HepG2 (cell line): ENCODE measurements around the gene RTEL1. TPM values are rescaled to one million over a fixed set of nuclear protein-coding genes. Genes with fewer than 3 reads are reported as not detected.

Experiments
- CC2D1A ChIP-seq: sonication (generic); formaldehyde crosslinking; IDR thresholded peaks from 2 replicates; pipeline ENCODE4 v1.8.1; 2023; ENCODE audit warnings: mild to moderate bottlenecking, missing genetic modification reagents
- CREB1 ChIP-seq, 2 experiments: fragments of 450-650 bp in 1 of 2; IDR thresholded peaks; 2 replicates each; pipeline ENCODE4 v1.6.1; 2016 to 2017; ENCODE audit warnings: control low read depth in 1 of 2, mild to moderate bottlenecking in 1 of 2, missing compliant biosample characterization in 1 of 2, missing genetic modification characterization in 1 of 2
- HHEX ChIP-seq: IDR thresholded peaks from 2 replicates; pipeline ENCODE4 v1.6.1; 2016; ENCODE audit warnings: control low read depth
- HNF4G ChIP-seq, 2 experiments: sonication (generic) in 1 of 2; formaldehyde crosslinking in 1 of 2; IDR thresholded peaks; 2 replicates each; pipeline versions ENCODE4 v1.4.0 to v1.6.1; 2011 to 2020; ENCODE audit warnings: borderline replicate concordance in 2 of 2, low read depth in 2 of 2, mild to moderate bottlenecking in 2 of 2, low read length in 1 of 2, missing genetic modification reagents in 1 of 2, moderate library complexity in 1 of 2
- JUNB ChIP-seq: sonication (generic); formaldehyde crosslinking; IDR thresholded peaks from 2 replicates; pipeline ENCODE4 v1.8.0; 2022; ENCODE audit warnings: missing genetic modification reagents, mild to moderate bottlenecking, borderline replicate concordance
- MBD4 ChIP-seq: IDR thresholded peaks from 2 replicates; pipeline ENCODE4 v1.6.1; 2012; ENCODE audit warnings: low read length, inconsistent platforms, borderline replicate concordance
- NBN ChIP-seq: fragments of 450-650 bp; conservative IDR thresholded peaks from 2 replicates; pipeline ENCODE4 v1.6.1; 2017
- RCOR2 ChIP-seq: IDR thresholded peaks from 2 replicates; pipeline ENCODE4 v1.6.1; 2016; ENCODE audit warnings: missing biosample characterization, missing genetic modification reagents
- SNRNP70 ChIP-seq: fragments of 200-400 bp; formaldehyde crosslinking; IDR thresholded peaks from 2 replicates; pipeline ENCODE4 v1.6.1; 2017; ENCODE audit warnings: mild to moderate bottlenecking, low read depth, low read length, moderate library complexity
- SSRP1 ChIP-seq: IDR thresholded peaks from 2 replicates; pipeline ENCODE4 v1.6.1; 2016; ENCODE audit warnings: control low read depth
- THYN1 ChIP-seq: sonication (generic); formaldehyde crosslinking; IDR thresholded peaks from 2 replicates; pipeline ENCODE4 v1.8.1; 2023; ENCODE audit warnings: low read depth, mild to moderate bottlenecking, moderate library complexity, missing genetic modification reagents, borderline replicate concordance
- TOPORS ChIP-seq: sonication (generic); formaldehyde crosslinking; IDR thresholded peaks from 2 replicates; pipeline ENCODE4 v1.8.0; 2023; ENCODE audit warnings: mild to moderate bottlenecking, missing genetic modification reagents
- ZFP1 ChIP-seq: IDR thresholded peaks from 2 replicates; pipeline ENCODE4 v1.6.1; 2016
- ZNF225 ChIP-seq: sonication (generic); formaldehyde crosslinking; IDR thresholded peaks from 2 replicates; pipeline ENCODE4 v1.4.0; 2020; ENCODE audit warnings: mild to moderate bottlenecking, missing genetic modification reagents
- ZNF335 ChIP-seq: sonication (generic); formaldehyde crosslinking; IDR thresholded peaks from 2 replicates; pipeline ENCODE4 v1.4.0; 2020; ENCODE audit warnings: missing genetic modification reagents
- ZNF616 ChIP-seq: sonication (generic); formaldehyde crosslinking; IDR thresholded peaks from 2 replicates; pipeline ENCODE4 v1.5.0; 2020; ENCODE audit warnings: low read depth, mild to moderate bottlenecking, missing genetic modification reagents
- polyA plus RNA-seq, 8 experiments: library from polyadenylated mRNA; depleted of rRNA in 3 of 8; stranded (reverse) in 7 of 8; unstranded in 1 of 8; fragments of >200 nt; fragmentation: Illumina TruSeq in 4 of 8; extraction: Trizol in 4 of 8; gene quantifications; 2 replicates each; pipeline versions ENCODE4 v1.2.1 to v1.2.3, GENCODE V29; 2011 to 2016; ENCODE audit warnings: low read depth in 4 of 8, missing spikeins in 1 of 8, mixed read lengths in 1 of 8; ENCODE audit not compliant: insufficient read depth in 1 of 8
- total RNA-seq, 5 experiments: library from RNA; depleted of rRNA; stranded (reverse); fragments of >200 nt; fragmentation: Illumina TruSeq; extraction: Trizol; gene quantifications; 2 replicates each; pipeline ENCODE4 v1.2.3, GENCODE V29; 2016; ENCODE audit warnings: low read depth in 1 of 5
- TF ChIP-seq, protein P1 (sequence below): sonication (generic); formaldehyde crosslinking; IDR thresholded peaks from 2 replicates; pipeline ENCODE4 v1.4.0; 2020; ENCODE audit warnings: missing genetic modification reagents, borderline replicate concordance
- TF ChIP-seq, protein P2 (sequence below), 2 experiments: fragments of 450-650 bp in 1 of 2; sonication (generic) in 1 of 2; formaldehyde crosslinking; IDR thresholded peaks; 2 replicates each; pipeline versions ENCODE4 v1.5.0 to v1.8.0; 2020 to 2022; ENCODE audit warnings: mild to moderate bottlenecking in 1 of 2, missing genetic modification reagents in 1 of 2
- TF ChIP-seq, protein P3 (sequence below): IDR thresholded peaks from 2 replicates; pipeline ENCODE4 v1.4.0; 2020; ENCODE audit warnings: mild to moderate bottlenecking, missing genetic modification reagents
- TF ChIP-seq, protein P4 (sequence below): sonication (generic); formaldehyde crosslinking; IDR thresholded peaks from 2 replicates; pipeline ENCODE4 v1.8.1; 2022; ENCODE audit warnings: low read depth, mild to moderate bottlenecking, missing genetic modification reagents

The RTEL1 gene
- total and polyA plus RNA-seq, 2 of the 13 experiments (the other 11 are each of a cell fraction or from before 2014, with no cell fraction given): 21.8 to 36.4 TPM

DNA sequence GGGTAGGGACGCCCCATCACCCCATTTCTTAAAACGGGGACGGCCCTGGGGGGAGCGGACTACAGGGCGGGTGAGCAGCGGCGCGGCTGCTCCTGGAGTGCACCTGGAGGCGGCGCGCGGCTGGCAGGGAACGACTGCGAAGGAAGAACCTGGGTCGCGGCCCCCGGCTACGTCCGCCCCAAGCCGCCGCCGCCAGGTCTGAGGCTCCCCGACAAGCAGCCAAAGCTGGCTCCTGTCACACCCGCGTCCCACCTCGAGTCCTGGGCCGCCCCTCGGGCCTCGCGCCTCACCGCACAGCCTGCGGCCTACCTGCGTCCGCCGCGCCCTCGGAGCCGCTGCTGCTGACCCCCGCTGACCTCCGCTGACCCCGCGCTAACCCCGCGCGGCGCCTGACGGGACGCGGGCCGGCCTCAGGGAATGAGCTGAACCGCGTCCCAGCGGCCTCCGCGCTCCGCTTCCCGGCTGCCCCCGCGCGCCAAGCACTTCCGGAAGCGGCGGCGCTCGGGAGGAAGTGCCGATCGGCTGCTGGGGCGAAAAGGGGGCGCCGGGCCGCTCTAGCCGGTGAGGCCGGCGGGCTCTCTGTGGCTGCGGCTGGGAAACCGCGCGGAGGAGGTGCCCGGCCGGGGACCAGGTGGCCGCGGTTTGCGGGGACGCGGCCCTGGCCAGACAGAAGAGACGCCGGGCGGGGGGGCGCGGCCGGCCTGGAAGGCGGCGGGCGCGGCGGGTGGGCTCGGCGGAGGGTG, 49.6 kb downstream of the RTEL1 start, which contains the start of the genes ARFRP1 and ZGPAT (continued):
- TF ChIP-seq, protein P1, sequence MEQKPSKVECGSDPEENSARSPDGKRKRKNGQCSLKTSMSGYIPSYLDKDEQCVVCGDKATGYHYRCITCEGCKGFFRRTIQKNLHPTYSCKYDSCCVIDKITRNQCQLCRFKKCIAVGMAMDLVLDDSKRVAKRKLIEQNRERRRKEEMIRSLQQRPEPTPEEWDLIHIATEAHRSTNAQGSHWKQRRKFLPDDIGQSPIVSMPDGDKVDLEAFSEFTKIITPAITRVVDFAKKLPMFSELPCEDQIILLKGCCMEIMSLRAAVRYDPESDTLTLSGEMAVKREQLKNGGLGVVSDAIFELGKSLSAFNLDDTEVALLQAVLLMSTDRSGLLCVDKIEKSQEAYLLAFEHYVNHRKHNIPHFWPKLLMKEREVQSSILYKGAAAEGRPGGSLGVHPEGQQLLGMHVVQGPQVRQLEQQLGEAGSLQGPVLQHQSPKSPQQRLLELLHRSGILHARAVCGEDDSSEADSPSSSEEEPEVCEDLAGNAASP (CRISPR knock-in tag): peak; percentile 98
- TF ChIP-seq, protein P2, sequence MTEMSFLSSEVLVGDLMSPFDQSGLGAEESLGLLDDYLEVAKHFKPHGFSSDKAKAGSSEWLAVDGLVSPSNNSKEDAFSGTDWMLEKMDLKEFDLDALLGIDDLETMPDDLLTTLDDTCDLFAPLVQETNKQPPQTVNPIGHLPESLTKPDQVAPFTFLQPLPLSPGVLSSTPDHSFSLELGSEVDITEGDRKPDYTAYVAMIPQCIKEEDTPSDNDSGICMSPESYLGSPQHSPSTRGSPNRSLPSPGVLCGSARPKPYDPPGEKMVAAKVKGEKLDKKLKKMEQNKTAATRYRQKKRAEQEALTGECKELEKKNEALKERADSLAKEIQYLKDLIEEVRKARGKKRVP (CRISPR knock-in tag; IDR thresholded peaks at IDR 0.05): peak in 1 of 2 experiments; percentile 82; a peak in 2 of 4 replicates
- TF ChIP-seq SSRP1 (CRISPR knock-in tag) (no peak), SNRNP70 (no peak), TOPORS (CRISPR knock-in tag) (peak; percentile 97), ZNF616 (CRISPR knock-in tag) (peak; percentile 97), NBN (no peak), RCOR2 (CRISPR knock-in tag) (no peak), ZNF225 (peak; percentile 95), THYN1 (CRISPR knock-in tag) (peak; percentile 95; the same call in 1 of the 2 replicates), ZFP1 (no peak; the same call in 1 of the 2 replicates), MBD4 (no peak), HNF4G (IDR thresholded peaks at IDR 0.05; ENCODE audit: borderline replicate concordance, low read depth, low read length) (peak; percentile 52; the same call in 1 of the 2 replicates), HNF4G (CRISPR knock-in tag; IDR thresholded peaks at IDR 0.05; ENCODE audit: borderline replicate concordance, low read depth) (peak; percentile 95), CREB1 (IDR thresholded peaks at IDR 0.05) (peak; percentile 22; the same call in 1 of the 2 replicates), CREB1 (CRISPR knock-in tag; IDR thresholded peaks at IDR 0.05) (no peak), HHEX (CRISPR knock-in tag) (0 out of 2 replicates have a peak, but pooled peaks have one; percentile 43), ZNF335 (CRISPR knock-in tag) (no peak), JUNB (CRISPR knock-in tag) (no peak), CC2D1A (CRISPR knock-in tag) (no peak)
- TF ChIP-seq, protein P3, sequence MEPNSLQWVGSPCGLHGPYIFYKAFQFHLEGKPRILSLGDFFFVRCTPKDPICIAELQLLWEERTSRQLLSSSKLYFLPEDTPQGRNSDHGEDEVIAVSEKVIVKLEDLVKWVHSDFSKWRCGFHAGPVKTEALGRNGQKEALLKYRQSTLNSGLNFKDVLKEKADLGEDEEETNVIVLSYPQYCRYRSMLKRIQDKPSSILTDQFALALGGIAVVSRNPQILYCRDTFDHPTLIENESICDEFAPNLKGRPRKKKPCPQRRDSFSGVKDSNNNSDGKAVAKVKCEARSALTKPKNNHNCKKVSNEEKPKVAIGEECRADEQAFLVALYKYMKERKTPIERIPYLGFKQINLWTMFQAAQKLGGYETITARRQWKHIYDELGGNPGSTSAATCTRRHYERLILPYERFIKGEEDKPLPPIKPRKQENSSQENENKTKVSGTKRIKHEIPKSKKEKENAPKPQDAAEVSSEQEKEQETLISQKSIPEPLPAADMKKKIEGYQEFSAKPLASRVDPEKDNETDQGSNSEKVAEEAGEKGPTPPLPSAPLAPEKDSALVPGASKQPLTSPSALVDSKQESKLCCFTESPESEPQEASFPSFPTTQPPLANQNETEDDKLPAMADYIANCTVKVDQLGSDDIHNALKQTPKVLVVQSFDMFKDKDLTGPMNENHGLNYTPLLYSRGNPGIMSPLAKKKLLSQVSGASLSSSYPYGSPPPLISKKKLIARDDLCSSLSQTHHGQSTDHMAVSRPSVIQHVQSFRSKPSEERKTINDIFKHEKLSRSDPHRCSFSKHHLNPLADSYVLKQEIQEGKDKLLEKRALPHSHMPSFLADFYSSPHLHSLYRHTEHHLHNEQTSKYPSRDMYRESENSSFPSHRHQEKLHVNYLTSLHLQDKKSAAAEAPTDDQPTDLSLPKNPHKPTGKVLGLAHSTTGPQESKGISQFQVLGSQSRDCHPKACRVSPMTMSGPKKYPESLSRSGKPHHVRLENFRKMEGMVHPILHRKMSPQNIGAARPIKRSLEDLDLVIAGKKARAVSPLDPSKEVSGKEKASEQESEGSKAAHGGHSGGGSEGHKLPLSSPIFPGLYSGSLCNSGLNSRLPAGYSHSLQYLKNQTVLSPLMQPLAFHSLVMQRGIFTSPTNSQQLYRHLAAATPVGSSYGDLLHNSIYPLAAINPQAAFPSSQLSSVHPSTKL: peak; percentile 70; the same call in 1 of the 2 replicates
- TF ChIP-seq, protein P4, sequence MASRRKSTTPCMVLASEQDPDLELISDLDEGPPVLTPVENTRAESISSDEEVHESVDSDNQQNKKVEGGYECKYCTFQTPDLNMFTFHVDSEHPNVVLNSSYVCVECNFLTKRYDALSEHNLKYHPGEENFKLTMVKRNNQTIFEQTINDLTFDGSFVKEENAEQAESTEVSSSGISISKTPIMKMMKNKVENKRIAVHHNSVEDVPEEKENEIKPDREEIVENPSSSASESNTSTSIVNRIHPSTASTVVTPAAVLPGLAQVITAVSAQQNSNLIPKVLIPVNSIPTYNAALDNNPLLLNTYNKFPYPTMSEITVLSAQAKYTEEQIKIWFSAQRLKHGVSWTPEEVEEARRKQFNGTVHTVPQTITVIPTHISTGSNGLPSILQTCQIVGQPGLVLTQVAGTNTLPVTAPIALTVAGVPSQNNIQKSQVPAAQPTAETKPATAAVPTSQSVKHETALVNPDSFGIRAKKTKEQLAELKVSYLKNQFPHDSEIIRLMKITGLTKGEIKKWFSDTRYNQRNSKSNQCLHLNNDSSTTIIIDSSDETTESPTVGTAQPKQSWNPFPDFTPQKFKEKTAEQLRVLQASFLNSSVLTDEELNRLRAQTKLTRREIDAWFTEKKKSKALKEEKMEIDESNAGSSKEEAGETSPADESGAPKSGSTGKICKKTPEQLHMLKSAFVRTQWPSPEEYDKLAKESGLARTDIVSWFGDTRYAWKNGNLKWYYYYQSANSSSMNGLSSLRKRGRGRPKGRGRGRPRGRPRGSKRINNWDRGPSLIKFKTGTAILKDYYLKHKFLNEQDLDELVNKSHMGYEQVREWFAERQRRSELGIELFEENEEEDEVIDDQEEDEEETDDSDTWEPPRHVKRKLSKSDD (CRISPR knock-in tag): peak; percentile 94; the same call in 1 of the 2 replicates
